Measurements from ENCODE around the gene GRXCR1.
A peak's percentile ranks its signal among the peaks of the same experiment; 100 is the strongest.

Gene GRXCR1

DNA sequence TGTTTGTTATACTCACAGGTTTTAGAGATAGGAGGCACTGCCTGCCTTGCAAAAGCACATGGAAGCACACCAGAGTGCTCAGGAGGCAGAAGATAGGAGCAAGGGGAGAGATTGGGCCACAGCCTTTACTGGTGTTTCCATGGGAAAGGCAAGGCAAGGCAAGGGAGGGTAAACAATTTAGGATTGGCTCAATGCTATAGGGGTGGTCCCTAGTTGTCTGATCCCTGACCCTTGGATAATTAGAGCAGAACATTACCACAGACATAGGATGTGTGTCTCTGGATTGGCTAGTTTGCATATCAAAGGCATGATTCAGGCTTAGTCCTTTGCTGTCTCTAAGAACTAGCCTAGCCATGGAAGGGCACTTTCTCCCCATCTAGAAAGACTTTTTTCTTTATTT is 36.1 kb downstream of the GRXCR1 start:
- no peak for DNase-seq (ENCODE audit: low read depth)

DNA sequence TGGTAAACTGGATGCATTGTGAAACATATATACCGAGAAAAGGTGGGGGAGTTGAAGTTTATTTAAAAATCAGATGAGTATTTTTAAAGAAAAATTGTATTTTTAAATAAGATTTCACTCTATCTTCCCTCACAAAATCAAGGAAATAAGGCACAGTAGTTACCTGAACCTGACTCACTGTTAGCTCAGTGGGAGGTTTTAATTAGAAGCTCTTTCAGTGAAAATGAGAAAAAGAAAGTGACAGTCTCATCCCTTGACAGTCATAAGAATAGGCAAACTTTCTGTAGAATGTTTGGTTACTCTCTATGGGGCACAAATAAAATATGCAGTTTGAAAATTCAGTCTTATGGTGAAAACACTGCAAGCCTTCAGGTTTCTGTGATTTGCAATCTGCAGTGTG is 49.7 kb downstream of the GRXCR1 start:
- no peak for DNase-seq (ENCODE audit: low read depth)

DNA sequence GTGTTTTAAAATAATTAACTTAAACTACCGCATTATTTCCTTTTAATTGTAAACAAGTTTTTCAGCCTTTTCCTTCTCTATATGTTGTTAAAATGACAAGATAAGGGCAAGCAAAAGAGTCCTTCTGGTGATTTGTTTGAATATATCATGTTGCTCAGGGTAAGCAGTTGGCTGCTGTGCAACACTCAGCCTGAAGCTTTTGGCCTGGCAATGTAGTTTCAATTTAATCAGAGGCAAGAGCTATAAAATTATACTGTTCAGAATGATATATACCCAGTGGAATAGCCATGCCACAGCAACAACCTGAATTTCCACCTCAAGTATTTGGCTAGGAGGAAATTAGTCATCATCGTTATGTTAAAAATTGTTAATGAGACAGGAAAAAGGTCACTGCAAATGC is 53.4 kb downstream of the GRXCR1 start:
- DNase-seq (ENCODE audit: low read depth) = no peak

DNA sequence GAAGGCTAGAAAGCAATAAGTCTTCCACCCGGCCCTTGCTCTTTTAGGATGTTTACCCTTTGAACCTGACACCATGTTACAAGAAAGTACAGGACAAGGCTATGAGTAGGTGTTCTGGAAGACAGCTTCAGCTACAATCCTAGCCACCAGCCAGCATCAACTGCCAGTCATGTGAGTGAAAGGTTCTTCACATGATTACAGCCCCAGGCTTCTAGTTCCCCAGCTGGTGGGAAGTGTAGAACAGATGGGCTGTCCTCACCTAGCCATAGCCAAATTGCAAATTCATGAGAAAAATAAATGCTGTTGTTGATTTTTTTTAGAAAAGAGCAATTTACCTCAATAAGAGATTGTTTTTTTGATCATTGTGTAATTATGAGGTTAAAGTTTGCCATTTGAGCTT is 60.8 kb downstream of the GRXCR1 start:
- no peak for DNase-seq (ENCODE audit: low read depth)

DNA sequence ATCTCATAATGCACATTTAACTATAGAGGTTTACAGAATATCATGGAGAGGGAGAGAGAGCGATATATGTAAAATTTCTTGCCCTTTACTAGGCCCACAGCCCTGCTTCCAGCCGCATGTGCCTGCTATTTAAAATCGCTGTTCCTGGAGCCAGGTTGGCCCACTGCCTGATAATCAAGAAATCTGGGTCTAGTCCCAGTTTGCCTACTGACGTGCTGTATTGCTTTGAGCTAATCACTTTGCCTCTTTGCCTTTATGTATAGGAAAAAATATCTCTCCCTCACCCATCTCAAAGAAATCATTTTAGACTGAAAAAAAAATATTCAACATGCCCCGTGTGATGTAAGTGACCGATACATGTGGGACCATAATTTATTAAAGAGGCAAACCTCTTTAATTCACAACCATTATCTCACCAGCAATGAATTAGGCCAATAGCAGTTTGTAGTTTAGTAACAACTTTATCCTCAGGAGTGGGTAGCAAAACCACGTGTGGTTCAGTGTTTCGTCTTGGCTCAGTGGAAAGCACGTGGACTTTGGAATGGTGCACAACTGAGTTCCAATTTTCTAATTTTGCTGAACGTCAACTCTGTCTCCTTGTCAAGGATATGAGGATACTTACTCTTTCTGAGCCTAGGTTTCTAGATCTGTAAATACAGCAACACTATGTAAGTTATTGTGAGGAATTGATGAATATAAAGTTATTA is 62.6 kb downstream of the GRXCR1 start:
- DNase-seq (ENCODE audit: low read depth) = no peak

DNA sequence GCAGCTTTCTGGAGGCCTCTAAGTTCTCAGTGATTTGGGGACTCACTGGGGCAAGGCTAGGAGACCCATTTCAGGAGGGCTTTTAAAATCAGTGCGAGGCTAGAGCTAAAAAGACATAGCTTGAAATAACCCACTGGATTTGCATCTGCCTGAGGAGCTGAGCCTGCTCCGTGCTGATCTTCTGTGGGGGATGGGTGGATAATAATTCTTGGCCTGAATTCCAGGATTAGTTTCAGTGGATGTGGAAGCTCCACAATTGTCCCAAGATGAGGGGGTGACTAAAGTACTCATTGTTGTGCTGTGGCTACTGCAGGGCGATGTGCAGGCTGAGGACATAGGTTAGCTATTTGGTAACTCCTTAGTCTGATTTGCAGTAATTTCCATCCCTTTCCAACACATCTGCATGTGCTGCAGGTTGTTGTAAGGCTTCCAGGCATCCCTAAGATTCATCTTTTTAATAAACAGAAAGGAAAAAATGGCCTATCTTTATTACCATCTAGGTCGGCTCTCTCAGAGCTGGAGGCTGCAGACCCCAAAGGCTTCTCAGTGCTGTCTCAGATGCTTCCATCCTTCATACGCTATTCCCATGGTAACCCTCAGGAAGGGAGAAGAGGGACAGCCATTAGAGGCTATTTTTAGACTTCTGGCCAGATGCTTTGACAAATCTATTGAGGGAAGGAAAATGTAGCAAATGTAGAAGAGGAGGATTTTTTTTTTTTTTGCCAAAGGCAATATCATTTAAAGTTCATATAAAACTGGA is 63.4 kb downstream of the GRXCR1 start:
- DNase-seq (ENCODE audit: low read depth) = no peak

DNA sequence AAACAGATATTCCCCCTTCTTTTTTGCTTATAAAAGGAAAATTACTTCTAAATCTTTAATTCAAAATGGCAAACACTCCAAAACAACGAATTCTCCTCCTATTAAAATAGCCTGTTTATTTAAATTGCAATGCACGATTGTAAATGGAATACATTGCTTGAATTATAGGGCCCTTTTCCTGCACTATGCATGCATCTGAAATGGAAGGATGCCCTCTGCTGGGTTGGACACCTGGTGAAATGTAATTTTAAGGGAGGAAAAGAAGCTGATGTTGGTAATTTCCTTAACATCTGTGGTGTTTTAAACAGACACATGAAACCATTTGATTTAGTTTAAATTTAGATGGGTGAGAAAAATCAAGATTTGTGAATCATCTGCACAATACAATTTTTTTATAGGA is 72.8 kb downstream of the GRXCR1 start:
- DNase-seq (ENCODE audit: low read depth) = peak; percentile 0

DNA sequence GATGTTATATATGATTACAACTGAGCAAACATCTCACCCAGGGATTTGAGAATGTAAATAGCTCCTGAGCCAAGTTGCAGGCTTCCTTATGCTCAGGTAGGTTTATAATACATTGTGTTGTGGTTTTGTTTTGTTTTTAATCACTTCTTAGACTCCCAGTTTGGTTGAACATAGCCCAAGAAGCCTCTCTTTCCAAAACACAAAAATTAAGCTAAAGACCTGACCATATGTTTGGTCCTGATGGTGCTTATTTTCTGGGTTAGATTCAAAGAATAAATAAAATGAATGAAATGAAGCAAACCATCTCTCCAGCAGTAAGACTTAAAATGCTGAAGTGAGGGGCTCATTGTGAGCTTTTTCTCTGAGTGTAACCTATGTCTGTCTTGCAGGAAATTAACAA is 93.5 kb downstream of the GRXCR1 start:
- no peak for DNase-seq (ENCODE audit: low read depth)

DNA sequence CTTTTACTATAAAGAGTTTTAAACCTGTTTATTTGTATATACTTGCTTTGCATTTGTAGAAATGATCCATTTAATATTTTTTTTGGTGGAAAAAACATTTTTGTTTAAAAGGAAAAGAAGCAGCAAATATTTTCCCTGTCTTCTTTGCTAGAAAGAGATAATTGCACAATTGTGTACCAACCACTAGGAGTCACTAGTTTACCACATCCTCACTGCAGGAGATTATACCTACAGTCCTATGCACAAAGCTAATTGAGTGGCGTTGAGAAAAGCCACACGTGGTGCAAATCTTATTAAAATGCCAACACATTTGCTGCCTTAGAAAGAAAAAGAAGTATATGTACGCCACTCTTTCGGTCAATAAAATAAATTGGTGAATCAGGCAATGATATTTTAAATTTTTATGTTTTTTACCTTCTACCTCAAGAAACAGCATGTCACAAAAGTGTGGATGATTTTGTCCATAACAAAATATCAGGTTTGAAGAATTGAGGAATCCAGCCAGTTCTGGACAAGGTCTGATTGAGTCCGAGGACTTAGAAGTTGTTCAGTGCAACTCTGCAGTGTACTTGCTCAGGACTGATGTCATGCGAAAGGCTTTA is 102.9 kb downstream of the GRXCR1 start:
- peak; percentile 23 for DNase-seq (ENCODE audit: low read depth)

DNA sequence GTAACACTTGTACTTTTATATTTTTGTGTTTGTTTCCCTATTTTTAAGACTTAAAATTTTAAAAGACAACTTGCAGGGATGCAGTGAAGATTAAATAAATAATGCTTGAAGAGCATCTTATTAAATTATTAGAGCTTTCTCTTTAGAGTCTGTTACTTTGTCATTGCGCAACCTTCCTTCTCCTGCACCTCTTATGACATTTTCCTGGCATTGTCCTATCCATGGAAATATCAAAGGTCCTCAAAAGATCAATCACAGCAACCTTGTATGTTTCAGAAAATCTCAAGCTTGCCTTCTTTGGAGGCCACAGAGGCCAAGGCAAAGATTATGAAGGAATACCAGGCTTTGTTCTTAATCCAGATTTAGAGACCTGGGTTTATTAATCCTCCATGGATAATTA is 116.3 kb downstream of the GRXCR1 start:
- no peak for DNase-seq (ENCODE audit: low read depth)

DNA sequence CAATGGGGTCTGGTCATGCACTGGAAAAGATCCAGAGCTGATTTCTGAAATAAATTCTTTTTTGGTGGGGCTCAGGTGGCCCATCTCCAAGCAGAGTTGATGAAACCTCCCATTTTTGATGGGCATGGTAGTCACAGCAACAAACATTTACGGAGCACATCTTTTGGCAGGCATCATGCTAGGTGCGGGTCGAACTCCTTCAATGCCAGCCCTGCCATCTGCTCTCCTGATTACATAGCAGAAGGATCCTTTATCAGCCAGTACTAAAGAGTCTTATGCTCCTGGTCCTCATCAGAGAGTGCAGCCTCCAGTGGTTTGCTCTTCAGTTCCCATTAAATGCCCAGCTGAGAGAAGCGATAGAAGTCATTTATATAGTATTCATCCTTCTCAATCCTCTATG is 121.7 kb downstream of the GRXCR1 start:
- DNase-seq (ENCODE audit: low read depth) = no peak

DNA sequence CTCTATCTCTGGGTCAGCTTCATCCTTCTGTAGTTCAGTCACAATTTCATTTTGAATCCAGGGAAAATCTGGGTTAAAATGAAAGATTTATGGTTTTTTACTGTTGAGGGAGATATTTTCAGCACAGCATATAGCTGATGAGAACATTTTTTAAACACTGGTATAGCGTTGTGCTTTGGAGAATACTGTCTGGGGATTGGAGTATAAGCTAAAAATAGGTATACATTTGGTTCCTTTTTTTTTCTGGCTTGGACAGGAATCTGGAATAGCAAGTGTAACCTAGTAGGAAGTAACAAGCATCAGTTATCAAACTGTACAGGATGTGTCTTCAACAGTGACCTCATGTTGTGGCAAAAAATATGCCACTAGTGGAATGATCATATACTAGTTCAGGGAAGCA is 149.1 kb downstream of the GRXCR1 start:
- no peak for DNase-seq (ENCODE audit: low read depth)

DNA sequence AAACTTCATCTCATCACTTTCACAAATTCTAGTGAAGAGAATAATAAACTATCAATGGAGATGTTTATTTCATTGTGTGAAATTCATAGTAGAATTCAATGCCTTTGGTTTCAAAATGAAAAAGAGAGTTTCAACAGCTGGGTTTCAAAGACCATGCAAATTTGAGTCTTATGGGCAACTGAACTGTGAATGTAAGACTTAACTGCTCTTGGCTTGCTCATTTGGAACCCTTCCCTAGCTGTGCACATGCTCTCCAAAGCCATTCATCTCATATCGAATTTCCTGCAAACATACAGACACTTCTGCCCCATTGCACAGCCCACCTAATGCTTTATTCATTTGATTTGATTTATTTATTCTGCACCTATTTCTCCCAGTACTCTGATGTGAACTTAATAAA is 154.5 kb downstream of the GRXCR1 start:
- no peak for DNase-seq (ENCODE audit: low read depth)

DNA sequence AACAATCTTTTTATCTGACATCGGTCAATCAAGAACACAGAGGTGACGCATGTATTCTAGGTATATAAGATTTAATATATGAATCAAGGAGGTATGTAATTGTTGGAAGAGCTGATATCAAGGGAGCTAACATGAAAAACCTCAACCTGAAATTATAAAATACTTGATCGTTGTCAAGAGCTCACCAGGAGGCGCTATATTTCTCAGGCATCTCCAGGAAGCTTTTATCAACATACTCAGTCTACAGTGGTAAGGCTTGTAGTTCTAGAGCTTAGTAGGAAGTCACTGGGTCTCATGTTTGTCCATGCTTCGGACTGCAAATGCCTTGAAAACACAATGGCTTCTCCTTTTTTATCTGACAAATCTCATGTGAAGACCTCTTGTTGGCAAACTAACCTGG is 156.1 kb downstream of the GRXCR1 start:
- peak; percentile 3 for DNase-seq (ENCODE audit: low read depth)

DNA sequence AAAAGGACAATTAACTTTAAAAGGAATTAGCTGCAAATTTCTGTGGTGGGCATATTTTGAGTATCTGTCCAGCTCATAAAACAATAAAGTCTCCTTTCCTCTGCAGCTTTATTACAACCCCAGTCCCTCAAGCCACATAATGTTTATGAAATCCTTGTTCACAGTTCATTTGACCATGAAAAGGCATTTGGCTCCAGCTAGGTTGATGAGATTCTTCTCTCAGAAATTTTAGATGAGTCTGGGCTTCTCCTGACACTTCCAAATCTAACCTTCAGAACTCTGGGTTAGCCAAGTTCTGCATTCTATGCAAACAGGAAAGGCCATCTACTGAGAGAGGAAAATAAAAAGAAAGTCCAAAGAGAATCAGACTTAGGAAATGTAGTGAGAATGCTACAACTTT is 156.8 kb downstream of the GRXCR1 start:
- DNase-seq (ENCODE audit: low read depth) = no peak

DNA sequence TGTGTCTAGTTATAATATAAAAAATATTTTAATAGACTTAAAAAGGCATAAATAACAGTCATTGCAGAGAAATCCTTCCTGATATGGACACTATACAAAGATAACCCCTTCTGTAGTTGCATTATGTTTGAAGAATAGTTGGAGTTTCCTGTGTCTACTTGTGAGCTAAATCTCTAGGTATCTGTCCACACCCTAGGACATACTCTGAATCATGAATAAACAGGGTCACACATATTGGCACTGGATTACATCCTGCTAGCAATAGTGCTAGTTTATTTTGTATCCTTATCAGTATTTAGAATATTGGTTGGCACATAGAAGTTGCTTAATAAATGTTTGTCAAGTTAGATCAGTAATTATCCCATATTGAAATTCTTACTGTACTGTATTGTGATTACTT is 173.9 kb downstream of the GRXCR1 start:
- DNase-seq (ENCODE audit: low read depth) = no peak

DNA sequence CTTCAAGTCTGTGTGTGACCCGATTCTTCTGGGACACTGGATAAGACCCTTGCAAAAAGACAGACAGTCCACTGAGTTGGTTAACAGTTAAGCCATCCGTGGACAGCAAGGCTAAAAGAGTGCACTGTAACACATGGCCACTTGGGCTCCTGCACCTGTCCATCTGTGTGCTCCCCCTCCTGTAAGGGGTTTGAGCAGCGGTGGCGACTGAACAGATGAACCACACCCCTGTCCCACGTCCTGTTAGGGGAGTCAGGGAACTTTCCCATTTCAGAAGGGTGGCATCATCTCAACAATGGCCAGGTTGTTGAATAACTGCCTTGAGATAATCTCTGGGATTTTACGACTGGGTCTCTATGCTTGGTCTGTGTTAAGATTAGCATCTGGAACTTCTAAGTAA is 178.6 kb downstream of the GRXCR1 start:
- DNase-seq (ENCODE audit: low read depth) = no peak
